PFSK-1 (cell line): ENCODE measurements around the gene SLC9B2.

Source experiments
- POLR2AphosphoS5 ChIP-seq: IDR thresholded peaks from 2 replicates; pipeline ENCODE4 v1.6.1; 2012; ENCODE audit warnings: low read depth, mild to moderate bottlenecking, control low read depth, low read length, moderate library complexity
- SIN3A ChIP-seq: IDR thresholded peaks from 2 replicates; pipeline ENCODE4 v1.6.1; 2012; ENCODE audit warnings: mild to moderate bottlenecking, low read length, moderate library complexity, borderline replicate concordance; ENCODE audit not compliant: insufficient read depth
- TAF1 ChIP-seq: IDR thresholded peaks from 2 replicates; pipeline ENCODE4 v1.6.1; 2012; ENCODE audit warnings: low read length, control low read depth, borderline replicate concordance; ENCODE audit not compliant: insufficient read depth

GRCh38 chr4:103046416-103047290 lies 29.9 kb downstream of the SLC9B2 start:
- TF ChIP-seq SIN3A (no peak), POLR2AphosphoS5 (no peak), TAF1 (no peak)
